Astrocyte of the spinal cord (primary cell): ENCODE measurements around the gene LACRT.

Experiments
- DNase-seq: peaks from one replicate; pipeline ENCODE4 v3.0.0; 2011; ENCODE audit warnings: low read depth, low spot score
- H3K4me3 ChIP-seq: 2 replicates; pipeline ENCODE4 v1.5.1; 2011; ENCODE audit warnings: low read depth, mild to moderate bottlenecking, low read length, moderate library complexity
- CTCF ChIP-seq: IDR thresholded peaks from 2 replicates; pipeline ENCODE4 v1.5.1; 2012; ENCODE audit warnings: low read depth, mild to moderate bottlenecking, low read length, inconsistent platforms
- in situ Hi-C: cut with HindIII; loops from 2 replicates; pipeline ENCODE4 v1.10.0; 2017; ENCODE audit warnings: low sequenced_read_pairs

LACRT gene

GRCh38 chr12:54588110-54588889, 46.4 kb downstream of the LACRT start, which contains the start of gene PPP1R1A:
Gene PPP1R1A (minus strand): TSS chr12:54588659. CDS start chr12:54588488, 171 bp downstream.
- TF ChIP-seq CTCF = no peak
- H3K4me3 ChIP-seq = no peak within 1 kb of the TSS
- in situ Hi-C loops = no loop called here
- no peak for DNase-seq

- no peak for DNase-seq
- in situ Hi-C loops = no loop called here
- H3K4me3 ChIP-seq = no peak overlapping the region
- no peak for TF ChIP-seq CTCF
Observed at GRCh38 chr12:54587315-54587873, 47.3 kb downstream of the LACRT start.

GRCh38 chr12:54586620-54587019, 48.1 kb downstream of the LACRT start:
- H3K4me3 ChIP-seq = no peak overlapping the region
- DNase-seq = no peak
- TF ChIP-seq CTCF = no peak
- in situ Hi-C loops = no loop called here

GRCh38 chr12:54585243-54585642, 49.5 kb downstream of the LACRT start:
- in situ Hi-C loops = no loop called here
- no peak for TF ChIP-seq CTCF
- DNase-seq = no peak

GRCh38 chr12:54584128-54584527, 50.6 kb downstream of the LACRT start:
- in situ Hi-C loops = no loop called here

More at GRCh38 chr12:54585243-54585642, 49.5 kb downstream of the LACRT start:
- no peak overlapping the region for H3K4me3 ChIP-seq

GRCh38 chr12:54583726-54584125, 51.0 kb downstream of the LACRT start:
- in situ Hi-C loops = no loop called here
- no peak for DNase-seq
- no peak for TF ChIP-seq CTCF

More at GRCh38 chr12:54584128-54584527, 50.6 kb downstream of the LACRT start:
- DNase-seq = no peak
- TF ChIP-seq CTCF = no peak
- H3K4me3 ChIP-seq = no peak overlapping the region

More at GRCh38 chr12:54583726-54584125, 51.0 kb downstream of the LACRT start:
- no peak overlapping the region for H3K4me3 ChIP-seq
